Renal cortical epithelial cell (primary cell): Measurements from ENCODE around the gene ADRM1. TPM values are rescaled to one million over a fixed set of nuclear protein-coding genes. Genes with fewer than 3 reads are reported as not detected.
A peak's percentile ranks its signal among the peaks of the same experiment; 100 is the strongest.

ENCODE experiments used
- DNase-seq: peaks from one replicate; pipeline ENCODE4 v3.0.0-alpha.2; 2011; ENCODE audit warnings: low read depth
- total RNA-seq: library from RNA; depleted of rRNA; stranded (reverse); fragments of >200 nt; gene quantifications from 2 replicates; pipeline ENCODE4 v1.2.3, GENCODE V29; 2014

Gene ADRM1
- total RNA-seq, 1 donor from 2014 or later: 85.2 TPM

DNA sequence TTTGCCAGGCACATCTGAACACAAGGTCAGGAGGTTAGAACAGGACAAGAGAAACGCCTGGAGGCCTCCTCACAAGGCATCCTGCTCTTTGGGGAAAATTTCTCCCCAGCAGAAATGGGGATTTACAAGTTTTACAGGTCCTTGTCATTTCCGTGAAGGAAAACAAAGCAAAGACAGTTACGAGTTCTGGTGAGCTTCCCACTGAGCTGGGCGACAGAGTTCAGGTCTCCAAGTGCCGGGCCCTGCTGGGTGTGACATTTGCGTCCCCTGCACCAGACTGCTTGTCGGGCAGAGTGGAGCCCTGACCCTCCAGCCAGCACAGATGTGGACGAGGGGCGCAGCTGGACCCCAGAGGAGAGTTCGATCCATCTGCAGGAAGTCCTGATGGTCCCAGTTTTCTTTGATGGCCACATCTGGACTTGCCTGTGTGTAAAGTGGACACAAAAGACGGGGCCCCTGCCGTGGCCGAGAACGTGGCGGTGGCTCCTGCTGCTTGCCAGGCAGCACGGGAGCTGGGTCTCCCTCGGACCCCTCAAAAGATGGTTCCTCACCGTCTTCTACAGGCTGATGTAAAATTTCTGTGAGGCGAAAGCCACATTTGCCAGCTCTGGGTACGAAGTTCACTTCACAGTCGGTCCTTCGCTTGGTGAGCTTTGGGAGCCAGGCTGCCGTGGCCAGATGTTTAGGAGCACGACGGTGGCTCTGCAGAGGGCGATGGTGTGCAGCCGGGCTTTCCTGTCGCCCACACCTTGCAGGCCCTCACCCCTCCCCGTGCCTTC, 5.2 kb upstream of the ADRM1 start:
- DNase-seq: no peak

DNA sequence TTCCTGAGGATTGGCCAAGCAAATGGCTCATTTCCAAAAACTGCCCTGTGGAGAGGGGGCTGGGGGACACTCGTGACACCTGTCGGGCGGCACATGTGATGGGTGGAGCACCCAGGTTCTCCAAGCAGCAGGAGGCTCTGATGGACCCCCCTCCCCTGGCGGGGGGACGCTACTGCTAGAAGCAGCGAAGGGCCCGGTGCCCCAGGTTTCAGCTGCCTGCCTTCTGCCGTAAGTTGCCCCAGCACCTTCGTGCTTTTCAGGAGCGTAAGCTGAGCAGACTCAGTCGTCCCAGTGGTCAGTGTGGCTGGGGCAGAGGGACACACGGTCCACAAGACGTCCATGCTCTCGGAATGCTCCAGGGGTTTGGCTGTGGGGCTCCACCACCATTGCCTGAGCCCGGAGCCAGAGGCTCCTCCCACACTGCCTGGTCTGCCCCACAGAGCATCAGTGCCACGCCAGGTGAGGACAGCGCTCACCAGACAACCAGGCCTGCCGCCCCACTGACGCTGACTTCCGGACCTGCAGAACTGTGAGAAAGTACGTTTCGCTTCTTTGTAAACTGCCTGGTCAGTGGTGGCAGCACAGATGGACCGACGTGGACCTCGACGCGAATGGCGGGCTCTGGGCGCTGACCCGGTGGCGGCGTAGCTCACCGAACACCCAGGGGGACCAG, 4.1 kb upstream of the ADRM1 start:
- no peak for DNase-seq

DNA sequence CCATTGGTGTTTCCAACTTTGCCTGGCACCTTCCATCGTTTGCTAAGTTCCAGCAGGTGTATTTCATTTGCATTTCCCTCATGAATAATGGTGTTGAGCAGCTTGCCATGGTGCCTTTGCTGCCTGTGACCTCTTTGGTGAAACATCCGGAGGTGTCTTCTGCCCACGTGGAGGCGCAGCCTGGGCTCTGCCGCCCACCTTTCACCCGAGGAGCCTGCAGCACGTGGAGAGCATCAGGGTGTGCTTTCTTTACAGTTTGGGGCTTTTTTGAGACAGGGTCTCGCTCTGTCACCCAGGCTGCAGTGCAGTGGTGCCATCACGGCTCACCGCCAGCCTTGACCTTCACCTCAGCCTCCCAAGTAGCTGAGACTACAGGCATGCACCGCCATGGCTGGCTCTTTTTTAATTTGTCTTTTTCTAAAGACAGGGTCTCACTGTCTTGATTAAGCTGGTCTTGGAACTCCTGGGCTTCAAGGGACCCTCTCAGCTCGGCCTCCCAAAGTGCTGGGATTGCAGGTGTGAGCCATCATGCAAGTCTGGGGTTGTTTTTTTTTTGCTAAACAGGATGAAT, 3.0 kb upstream of the ADRM1 start:
- no peak for DNase-seq

DNA sequence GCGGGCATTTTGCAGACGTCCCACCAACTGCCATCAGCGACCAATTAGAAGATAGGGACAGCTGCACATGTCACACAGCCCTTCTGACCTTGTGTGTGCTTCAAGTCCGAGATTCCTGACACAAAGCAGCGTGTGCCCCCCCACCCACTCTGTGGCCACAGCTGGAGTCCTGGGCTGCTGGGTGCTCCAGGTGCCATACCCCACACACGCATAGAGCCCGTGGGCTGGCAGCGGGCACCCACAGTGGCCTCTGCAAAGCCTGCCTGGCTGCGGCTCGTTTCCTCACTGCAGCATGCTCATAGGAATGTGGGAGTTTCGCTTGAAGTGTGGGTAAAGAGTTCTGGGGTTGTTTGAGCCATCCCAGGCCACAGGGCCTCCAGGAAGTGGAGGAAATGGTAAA, 2.5 kb upstream of the ADRM1 start:
- DNase-seq: no peak

DNA sequence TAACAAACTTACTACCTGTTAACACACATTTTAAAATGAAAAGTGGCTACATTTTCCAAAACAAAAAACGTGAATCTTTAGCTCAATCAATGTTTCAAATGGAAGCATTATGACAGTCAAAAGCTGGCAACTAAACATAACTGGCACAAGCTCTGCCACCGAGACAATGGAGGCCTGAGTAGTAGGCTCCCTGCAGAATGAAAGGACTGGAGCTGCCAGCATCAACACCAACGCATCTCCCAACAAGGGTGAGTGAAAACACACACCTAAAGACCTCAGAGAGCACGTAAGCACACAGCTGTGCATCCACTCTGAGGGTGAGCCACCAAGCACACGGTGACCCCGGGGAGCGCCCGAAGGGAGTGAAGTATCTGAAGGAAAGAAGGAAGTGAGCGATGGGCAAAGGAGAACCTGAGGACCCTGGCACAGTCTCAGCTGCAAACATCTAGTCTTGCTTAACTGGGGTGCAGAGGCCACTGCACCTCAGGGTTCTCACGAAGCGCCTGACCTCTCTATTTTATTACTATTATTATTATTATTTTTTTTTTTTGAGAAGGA, 1.6 kb upstream of the ADRM1 start:
- DNase-seq: no peak

DNA sequence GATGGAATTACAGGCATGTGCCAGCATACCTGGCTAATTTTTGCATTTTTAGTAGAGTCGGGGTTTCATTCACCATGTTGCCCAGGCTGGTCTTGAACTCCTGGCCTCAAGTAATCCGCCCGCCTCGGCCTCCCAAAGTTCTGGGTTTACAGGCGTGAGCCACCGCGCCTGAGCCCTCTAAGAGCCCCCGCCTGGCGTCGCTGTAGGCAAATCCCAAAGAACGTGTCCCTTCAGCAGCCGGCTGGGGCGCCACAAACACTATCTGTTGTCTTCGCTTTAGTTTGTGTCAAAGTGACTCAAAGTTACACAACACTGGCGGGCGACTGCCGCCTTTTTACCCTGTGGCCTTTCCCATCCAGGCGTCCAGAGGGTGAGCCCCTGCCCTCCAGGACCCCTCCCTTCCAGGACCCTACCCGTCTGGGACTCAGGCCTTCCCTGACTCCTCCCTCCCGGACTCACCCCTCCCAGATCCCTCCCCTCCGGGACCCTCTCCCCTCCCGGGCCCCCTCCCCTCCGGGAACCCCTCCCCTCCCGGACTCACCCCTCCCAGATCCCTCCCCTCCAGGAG, 940 bp upstream of the ADRM1 start:
- DNase-seq: peak; percentile 84

DNA sequence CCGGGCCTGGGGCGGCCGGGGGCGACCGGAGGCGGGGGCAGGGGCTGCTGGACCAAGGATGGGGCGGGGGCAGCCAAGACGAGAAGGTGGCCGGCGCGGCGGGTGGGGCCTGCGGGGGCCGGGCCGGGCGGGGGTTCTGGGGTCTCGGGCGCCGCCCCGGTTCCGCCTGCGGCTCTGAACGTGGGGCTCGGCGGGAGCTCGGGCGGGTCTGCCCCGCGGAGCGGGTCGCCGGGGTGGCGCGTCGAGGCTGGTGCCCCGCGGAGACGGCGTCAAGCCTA, 204 bp downstream of the ADRM1 start:
- DNase-seq: no peak

DNA sequence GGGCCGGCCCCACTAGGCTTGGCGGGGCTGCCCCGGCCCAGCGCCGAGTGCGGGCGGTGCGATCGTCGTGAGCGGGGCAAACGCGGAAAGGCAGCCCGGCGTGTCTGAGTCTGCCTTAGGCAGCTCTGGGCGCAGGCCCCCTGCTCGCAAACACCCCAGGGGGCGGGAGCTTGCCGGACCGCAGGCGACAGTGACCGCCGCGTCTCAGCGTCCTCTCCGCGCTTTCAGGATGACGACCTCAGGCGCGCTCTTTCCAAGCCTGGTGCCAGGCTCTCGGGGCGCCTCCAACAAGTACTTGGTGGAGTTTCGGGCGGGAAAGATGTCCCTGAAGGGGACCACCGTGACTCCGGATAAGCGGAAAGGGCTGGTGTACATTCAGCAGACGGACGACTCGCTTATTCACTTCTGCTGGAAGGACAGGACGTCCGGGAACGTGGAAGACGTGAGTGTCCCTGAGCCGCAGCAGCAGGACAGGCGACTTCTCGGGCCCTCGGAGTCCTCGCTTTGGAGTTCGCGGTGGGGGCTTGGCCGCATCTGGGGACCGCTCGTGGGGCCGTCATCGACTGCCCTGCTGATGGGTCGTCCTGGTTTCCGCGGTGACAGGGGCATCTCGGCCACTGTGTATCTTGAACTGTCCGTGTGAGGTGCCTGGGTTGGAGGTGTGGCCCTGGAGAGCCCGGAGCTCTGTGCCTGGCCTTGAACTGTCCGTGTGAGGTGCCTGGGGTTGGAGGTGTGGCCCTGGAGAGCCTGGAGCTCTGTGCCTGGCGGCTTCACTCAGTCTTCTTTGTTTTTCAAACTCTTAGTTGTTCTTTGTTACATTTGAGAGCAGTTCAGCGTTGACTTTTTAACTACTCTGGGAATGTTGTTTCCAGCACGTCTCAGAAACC, 786 bp downstream of the ADRM1 start:
- DNase-seq: peak; percentile 13

DNA sequence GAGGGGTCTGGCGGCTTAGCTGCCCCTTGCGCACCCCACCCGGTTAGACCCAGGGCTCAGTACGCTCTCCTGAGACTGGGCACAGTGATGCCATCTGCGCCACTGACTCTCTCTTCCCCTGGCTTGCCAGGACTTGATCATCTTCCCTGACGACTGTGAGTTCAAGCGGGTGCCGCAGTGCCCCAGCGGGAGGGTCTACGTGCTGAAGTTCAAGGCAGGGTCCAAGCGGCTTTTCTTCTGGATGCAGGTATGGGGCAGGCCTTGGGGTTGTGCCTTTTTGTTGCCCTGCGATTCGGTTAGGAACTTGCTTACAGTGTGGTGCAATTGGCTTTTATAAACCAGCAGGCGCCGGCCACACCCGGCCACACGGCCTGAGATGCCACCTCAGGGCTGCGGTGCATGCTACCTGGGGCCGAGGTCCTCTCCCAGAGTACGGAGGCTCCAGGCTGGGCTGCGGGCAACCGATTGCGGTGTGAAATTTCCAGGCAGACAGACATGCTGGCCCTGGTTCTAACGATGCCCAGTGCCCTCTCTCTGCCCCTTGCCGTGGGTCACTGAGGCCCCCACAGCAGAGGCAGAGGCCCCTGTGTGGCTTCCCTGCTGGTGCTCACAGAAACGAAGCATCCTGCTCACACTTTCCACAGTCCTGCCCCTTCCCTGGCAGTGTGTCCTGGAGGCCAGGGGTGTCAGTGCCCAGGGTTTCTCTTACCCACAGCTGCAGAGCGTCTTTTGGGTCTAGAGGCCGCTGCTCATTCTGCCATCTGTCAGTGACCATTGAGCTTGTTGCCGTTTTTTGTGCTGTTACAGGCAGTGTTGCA, 1.7 kb downstream of the ADRM1 start:
- no peak for DNase-seq

DNA sequence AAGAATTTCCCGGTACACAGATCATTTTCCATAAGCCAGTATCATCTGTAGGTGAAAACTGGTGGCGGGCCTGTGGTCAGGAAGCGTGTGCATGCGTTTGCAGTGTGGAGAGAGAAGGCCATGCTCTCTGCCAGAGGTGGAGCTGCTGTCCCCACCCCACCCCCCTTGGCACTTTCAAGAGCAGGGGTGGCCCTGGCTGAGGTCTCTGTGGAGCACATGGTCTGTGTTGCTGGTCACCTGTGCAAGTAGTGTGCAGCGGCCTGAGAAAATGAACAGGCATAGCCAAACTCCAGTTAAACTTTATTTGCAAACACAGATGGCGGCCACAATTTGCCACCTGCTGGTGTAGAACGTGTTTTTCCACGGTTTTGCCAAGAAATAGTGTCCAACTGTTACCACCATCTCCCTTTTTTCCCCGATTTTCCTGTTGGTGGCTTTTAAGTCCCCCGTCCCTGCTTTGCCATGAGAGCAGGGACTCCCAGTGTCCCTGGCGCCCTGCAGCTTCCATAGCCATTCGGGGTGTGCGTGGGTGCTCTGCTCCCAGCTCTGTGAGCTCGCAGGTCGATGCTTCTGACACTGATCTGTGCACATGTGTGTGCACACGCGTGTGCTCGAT, 2.5 kb downstream of the ADRM1 start:
- DNase-seq: peak; percentile 18

DNA sequence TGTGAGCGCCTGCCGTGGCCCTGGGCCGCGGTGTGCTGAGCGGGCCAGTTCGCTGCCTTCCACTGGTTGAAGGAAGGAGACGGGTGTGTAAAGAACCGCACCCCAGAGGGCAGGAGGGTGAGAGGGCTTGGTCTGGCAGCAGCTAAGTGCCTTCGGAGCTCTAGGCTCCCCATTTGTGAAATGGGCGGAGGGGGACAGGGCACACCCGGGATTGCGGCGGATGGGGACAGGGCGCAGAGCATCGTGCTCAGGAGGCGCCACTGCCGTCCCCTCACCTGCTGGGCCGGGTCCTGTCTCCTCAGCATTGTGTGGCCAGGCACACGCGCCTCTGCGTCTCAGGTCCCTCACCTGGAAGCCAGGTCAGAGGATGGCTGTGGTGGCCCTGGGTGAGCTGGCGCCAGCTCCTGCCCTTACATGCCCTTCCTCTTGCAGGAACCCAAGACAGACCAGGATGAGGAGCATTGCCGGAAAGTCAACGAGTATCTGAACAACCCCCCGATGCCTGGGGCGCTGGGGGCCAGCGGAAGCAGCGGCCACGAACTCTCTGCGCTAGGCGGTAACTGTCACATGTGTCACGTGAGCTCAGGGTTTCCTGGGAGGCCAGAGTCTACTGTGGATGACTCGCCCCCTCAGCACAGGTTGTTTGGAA, 3.1 kb downstream of the ADRM1 start:
- DNase-seq: peak; percentile 4

DNA sequence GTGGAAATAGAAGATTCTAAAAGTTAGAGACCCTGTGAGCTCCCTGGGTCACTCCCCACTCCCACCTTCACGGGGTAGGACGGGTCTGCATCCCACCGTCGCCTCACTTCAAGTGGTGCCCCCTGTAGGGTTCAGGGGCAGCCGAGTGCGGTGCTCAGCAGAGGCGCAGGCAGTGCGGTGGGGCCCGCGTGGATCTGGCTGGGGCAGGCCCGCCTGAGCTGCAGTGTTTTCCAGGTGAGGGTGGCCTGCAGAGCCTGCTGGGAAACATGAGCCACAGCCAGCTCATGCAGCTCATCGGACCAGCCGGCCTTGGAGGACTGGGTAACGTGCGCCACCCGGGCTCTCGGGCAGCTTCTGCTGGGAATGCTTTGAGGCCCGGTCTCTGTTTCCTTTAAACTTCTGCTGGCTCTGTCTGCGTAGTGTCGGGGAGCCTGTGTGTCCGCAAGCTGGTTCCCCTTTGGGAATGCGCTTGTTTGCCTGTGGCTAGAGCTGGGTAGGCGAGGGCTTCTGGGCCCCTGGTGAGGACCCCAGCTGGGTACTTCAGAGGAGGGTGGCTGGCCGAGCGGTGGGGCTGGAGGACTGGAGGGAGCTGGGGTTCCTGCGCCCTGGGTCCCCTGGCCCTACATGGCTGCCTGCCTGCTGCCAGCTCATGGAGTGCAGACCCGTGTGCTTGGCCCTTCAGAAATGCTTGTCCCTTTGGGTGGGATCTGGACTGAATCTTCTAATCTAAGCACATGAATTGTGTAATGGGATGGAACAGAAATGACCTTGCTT, 3.8 kb downstream of the ADRM1 start:
- DNase-seq: no peak

DNA sequence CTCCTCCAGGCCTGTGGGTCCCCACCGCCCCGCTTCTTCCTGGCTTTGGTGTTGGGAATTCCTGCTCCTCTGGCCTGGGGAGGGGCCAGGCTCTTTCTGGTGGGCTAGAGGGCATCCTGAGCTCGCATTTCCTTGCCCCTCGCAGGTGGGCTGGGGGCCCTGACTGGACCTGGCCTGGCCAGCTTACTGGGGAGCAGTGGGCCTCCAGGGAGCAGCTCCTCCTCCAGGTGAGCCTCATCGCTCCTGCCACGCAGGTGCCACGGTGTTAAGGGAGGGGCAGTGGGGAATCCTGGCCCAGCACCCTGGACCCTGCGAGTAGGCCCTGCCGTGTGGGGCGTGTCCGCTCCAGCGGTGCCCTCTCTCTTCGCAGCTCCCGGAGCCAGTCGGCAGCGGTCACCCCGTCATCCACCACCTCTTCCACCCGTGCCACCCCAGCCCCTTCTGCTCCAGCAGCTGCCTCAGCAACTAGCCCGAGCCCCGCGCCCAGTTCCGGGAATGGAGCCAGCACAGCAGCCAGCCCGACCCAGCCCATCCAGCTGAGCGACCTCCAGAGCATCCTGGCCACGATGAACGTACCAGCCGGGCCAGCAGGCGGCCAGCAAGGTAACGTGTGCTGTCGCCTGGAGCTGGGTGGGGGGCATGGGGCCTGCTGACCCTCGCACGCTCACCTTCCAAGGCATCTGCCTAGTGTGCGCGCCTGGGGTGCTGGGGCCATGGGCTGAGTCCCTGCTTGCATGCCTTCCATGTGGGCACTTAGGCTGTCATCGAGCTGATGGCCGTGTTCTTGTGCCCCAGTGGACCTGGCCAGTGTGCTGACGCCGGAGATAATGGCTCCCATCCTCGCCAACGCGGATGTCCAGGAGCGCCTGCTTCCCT, 4.7 kb downstream of the ADRM1 start:
- DNase-seq: no peak

DNA sequence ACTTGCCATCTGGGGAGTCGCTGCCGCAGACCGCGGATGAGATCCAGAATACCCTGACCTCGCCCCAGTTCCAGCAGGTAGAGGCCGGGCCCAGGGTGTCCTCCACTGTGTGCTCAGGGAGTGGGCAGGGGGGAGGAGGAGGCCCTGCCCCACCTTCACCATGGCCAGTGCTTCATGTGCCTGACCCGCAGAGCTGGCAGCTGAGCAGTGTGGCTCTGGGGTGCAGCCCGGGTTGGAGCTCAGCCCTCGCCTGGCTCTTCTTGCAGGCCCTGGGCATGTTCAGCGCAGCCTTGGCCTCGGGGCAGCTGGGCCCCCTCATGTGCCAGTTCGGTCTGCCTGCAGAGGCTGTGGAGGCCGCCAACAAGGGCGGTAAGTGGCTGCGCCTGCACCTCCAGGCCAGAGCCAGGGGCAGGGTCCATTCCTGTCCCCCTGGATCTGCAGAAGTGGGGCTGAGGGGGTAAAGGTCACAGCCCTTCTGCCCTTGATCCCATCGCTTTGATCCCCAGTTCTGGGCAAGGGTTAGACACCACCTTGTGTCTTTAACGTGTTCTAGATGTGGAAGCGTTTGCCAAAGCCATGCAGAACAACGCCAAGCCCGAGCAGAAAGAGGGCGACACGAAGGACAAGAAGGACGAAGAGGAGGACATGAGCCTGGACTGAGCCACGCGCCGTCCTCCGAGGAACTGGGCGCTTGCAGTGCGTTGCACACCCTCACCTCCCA, 5.5 kb downstream of the ADRM1 start:
- no peak for DNase-seq

DNA sequence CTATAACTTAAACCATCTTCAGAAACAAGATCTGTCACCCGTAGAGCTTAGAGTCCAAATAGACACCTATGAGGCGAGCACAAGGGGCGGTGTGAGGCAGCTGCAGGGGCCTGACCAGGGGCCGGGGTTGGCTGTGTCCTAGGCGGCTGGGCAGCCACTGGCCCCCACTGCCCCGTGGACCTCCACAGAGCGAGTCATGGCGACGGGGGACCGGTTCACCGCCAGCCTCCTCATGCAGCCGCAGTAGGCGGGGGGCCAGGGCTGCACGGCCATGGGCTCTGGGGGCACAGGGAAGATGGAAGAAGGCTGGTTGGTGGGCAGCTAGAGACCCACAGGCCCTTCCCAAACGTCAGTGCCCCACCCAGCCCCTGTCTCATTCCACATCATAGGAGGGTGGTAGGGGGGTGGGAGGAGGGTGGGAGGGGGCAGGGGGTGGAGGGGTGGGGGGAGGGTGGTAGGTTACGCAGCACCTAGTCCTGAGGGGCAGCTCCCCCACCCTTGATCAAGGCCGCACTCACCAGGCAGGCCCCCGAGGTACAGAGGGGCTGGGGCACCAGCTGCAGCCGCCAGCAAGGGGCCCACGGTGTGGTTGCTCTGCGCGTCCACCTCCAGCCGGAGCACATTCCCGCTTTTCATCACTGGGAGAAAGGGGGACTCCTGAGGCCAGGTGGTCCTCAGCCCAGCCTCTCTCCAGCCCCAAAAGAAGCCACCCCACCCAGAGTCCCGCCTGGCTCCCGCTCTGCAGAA, 6.6 kb downstream of the ADRM1 start:
- no peak for DNase-seq

DNA sequence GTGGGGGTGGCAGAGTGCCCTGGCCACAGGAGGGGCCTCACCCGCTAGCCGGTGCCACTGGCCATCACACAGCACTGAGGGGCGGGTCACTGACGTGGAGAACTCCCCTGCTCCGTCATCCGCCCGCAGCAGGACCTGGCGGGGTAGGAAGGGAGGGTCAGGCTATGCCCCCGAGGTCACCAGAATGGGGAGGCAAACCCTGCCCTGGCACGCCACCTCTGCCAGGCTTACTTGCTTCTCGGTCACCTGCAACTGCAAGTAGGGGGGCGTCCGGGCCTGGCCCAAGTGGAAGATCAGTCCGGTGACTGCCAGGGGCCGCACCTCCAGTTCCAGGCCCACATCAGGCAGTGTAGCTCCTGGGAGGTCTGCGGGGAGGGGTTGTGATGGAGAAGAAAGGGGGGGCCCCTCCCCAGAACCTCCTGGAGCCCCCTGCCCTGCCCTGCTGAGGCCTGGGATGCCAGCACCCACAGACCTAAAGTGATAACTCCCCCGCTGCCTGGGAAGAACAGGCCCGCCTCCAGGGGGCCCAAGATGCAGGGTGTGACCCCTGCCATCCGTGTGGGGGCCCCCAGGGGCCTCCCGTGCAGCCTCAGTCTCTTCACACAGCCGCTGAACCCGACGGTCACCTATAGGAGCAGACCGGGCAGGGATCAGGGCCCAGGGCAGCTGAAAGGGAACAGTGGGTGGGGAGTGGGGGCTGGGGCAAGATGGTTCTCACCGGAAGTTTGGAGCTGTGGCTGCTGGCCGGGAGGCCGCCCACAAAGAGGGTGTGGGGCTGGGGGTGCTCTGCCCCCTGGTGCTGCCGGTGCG, 7.4 kb downstream of the ADRM1 start:
- no peak for DNase-seq
